ENCODE data around the gene NPAS4. TPM values are rescaled to one million over a fixed set of nuclear protein-coding genes. Genes with fewer than 3 reads are reported as not detected.

Gene NPAS4
- polyA plus RNA-seq, result 0.03 TPM in 1 of 3 replicates, not detected in the others
- not detected for polyA plus RNA-seq (2011; ENCODE audit: low read depth)
- polyA plus RNA-seq (2011; cell fraction: cytosol; rRNA removed), result not detected in 2 replicates
- polyA plus RNA-seq (2011; cell fraction: nucleus; rRNA removed), result 0.19 TPM in 1 of 2 replicates, not detected in the other
- polyA plus RNA-seq (2012; ENCODE audit: low replicate concordance), result not detected in 2 replicates
- polyA minus RNA-seq, result 0.10 TPM in 1 of 3 replicates, not detected in the others
- polyA minus RNA-seq (2011; cell fraction: cytosol; rRNA and poly(A)+ RNA removed), result not detected
- polyA minus RNA-seq (2011; cell fraction: nucleus; rRNA and poly(A)+ RNA removed), result not detected in 2 replicates

GRCh38 chr11:66420671-66421476 lies at the start of gene NPAS4:
NPAS4 (plus strand) TSS chr11:66421035; CDS start chr11:66421180, 145 bp downstream.
- no peak within 1 kb of the TSS for H3K4me2 ChIP-seq (ENCODE audit: control insufficient read depth, extremely low read depth, insufficient read depth, low read depth, low read length)
- H3K9me1 ChIP-seq (ENCODE audit: control insufficient read depth, extremely low read depth, insufficient read depth, low read length), result no peaks in the 10 kb centered on the region
- H4K20me1 ChIP-seq (ENCODE audit: control insufficient read depth, extremely low read depth, insufficient read depth, low read length), result peaks cover 13% of the 10 kb centered on the region
- no peak within 1 kb of the TSS for H3K4me3 ChIP-seq (ENCODE audit: control insufficient read depth in 2 of 3, extremely low read depth in 1 of 3, insufficient read depth in 2 of 3, low read depth in 1 of 3, low read length in 3 of 3)
- DNase-seq (ENCODE audit: low read depth, low spot score), result no peak
- no peaks in the 10 kb centered on the region for H3K36me3 ChIP-seq (ENCODE audit: control insufficient read depth in 2 of 2, extremely low read depth in 1 of 2, insufficient read depth in 2 of 2, low read length in 2 of 2)
- H3K9ac ChIP-seq (ENCODE audit: control insufficient read depth, extremely low read depth, insufficient read depth, low read length), result no peak within 1 kb of the TSS
- H3K79me2 ChIP-seq (ENCODE audit: control insufficient read depth, insufficient read depth, low read length), result no peaks in the 10 kb centered on the region
- H3K9me3 ChIP-seq (ENCODE audit: control insufficient read depth, low read depth, low read length), result no peaks in the 10 kb centered on the region
- dilution Hi-C loops (cut with MboI; ENCODE audit: extremely low pct_ligation_motif_present, low sequenced_read_pairs), result no loop called here
- H2AFZ ChIP-seq (ENCODE audit: control insufficient read depth, low read length), result no peak within 1 kb of the TSS
- no peak for TF ChIP-seq CTCF (optimal IDR thresholded peaks at IDR 0.05 in 1 of 3, IDR thresholded peaks at IDR 0.05 in 1 of 3, conservative IDR thresholded peaks at IDR 0.05 in 1 of 3; ENCODE audit: extremely low read depth in 1 of 3, insufficient read depth in 2 of 3, low read length in 3 of 3)
- TF ChIP-seq EZH2 (IDR thresholded peaks at IDR 0.05; ENCODE audit: low read length), result no peak
- H3K4me1 ChIP-seq (ENCODE audit: control insufficient read depth, extremely low read depth, insufficient read depth, low read length), result peaks cover 5% of the 10 kb centered on the region
- no peak within 1 kb of the TSS for H3K27ac ChIP-seq (ENCODE audit: control insufficient read depth, insufficient read depth, low read length)
- peaks cover 27% of the 10 kb centered on the region for H3K27me3 ChIP-seq (ENCODE audit: control insufficient read depth, extremely low read depth, insufficient read depth, low read length)
- FAIRE-seq, result no peak

- dilution Hi-C loops (cut with MboI; ENCODE audit: extremely low pct_ligation_motif_present, low sequenced_read_pairs), result no loop called here
- Histone ChIP-seq H3K27ac (ENCODE audit: control insufficient read depth, insufficient read depth, low read length) (peak within 1 kb of the TSS; percentile 8), H3K4me2 (ENCODE audit: control insufficient read depth, extremely low read depth, insufficient read depth, low read depth, low read length) (peak within 1 kb of the TSS; percentile 78), H3K9me1 (ENCODE audit: control insufficient read depth, extremely low read depth, insufficient read depth, low read length) (no peaks in the 10 kb centered on the region), H3K79me2 (ENCODE audit: control insufficient read depth, insufficient read depth, low read length) (no peaks in the 10 kb centered on the region), H3K9ac (ENCODE audit: control insufficient read depth, extremely low read depth, insufficient read depth, low read length) (peak within 1 kb of the TSS; percentile 53), H3K4me3 (ENCODE audit: control insufficient read depth in 2 of 3, extremely low read depth in 1 of 3, insufficient read depth in 2 of 3, low read depth in 1 of 3, low read length in 3 of 3) (peak within 1 kb of the TSS; percentile 59 to 73 (median 71)), H2AFZ (ENCODE audit: control insufficient read depth, low read length) (peak within 1 kb of the TSS; percentile 84), H3K27me3 (ENCODE audit: control insufficient read depth, extremely low read depth, insufficient read depth, low read length) (no peaks in the 10 kb centered on the region), H3K9me3 (ENCODE audit: control insufficient read depth, low read depth, low read length) (no peaks in the 10 kb centered on the region), H4K20me1 (ENCODE audit: control insufficient read depth, extremely low read depth, insufficient read depth, low read length) (no peaks in the 10 kb centered on the region), H3K36me3 (ENCODE audit: control insufficient read depth in 2 of 2, extremely low read depth in 1 of 2, insufficient read depth in 2 of 2, low read length in 2 of 2) (peaks cover 0 to 5% of the 10 kb centered on the region in 2 experiments), H3K4me1 (ENCODE audit: control insufficient read depth, extremely low read depth, insufficient read depth, low read length) (peaks cover 7% of the 10 kb centered on the region)
- no peak for DNase-seq (ENCODE audit: low read depth, low spot score)
- no peak for TF ChIP-seq CTCF (optimal IDR thresholded peaks at IDR 0.05 in 1 of 3, IDR thresholded peaks at IDR 0.05 in 1 of 3, conservative IDR thresholded peaks at IDR 0.05 in 1 of 3; ENCODE audit: extremely low read depth in 1 of 3, insufficient read depth in 2 of 3, low read length in 3 of 3)
- no peak for TF ChIP-seq EZH2 (IDR thresholded peaks at IDR 0.05; ENCODE audit: low read length)
- FAIRE-seq, result no peak
Measured at GRCh38 chr11:66371627-66372415, 49.0 kb upstream of the NPAS4 start, which contains the start of gene SLC29A2. SLC29A2 (minus strand) TSS chr11:66371760; CDS start chr11:66371591, 169 bp downstream.
